Prostate gland (tissue), 2 donors: ENCODE measurements around the gene HCCS.

Experiments used
- POLR2A ChIP-seq: fragments of 450-650 bp; IDR thresholded peaks from one replicate; pipeline ENCODE4 v1.6.1; 2016; ENCODE audit warnings: antibody characterized with exemption, mild to moderate bottlenecking
- POLR2AphosphoS5 ChIP-seq: sonication (generic); formaldehyde crosslinking; IDR thresholded peaks from one replicate; pipeline ENCODE4 v1.6.1; 2017; ENCODE audit warnings: antibody characterized with exemption
- TF ChIP-seq, protein P1 (sequence below), 4 experiments: fragments of 200-600 bp in 2 of 4; fragments of 450-650 bp in 2 of 4; sonication (generic) in 2 of 4; IDR thresholded peaks; 1 replicate in 3 of 4; 2 replicates in 1 of 4; pipeline ENCODE4 v1.5.1; 2016 to 2019; ENCODE audit warnings: antibody characterized with exemption in 4 of 4, mild to moderate bottlenecking in 2 of 4, moderate library complexity in 2 of 4

- TF ChIP-seq, protein P1, sequence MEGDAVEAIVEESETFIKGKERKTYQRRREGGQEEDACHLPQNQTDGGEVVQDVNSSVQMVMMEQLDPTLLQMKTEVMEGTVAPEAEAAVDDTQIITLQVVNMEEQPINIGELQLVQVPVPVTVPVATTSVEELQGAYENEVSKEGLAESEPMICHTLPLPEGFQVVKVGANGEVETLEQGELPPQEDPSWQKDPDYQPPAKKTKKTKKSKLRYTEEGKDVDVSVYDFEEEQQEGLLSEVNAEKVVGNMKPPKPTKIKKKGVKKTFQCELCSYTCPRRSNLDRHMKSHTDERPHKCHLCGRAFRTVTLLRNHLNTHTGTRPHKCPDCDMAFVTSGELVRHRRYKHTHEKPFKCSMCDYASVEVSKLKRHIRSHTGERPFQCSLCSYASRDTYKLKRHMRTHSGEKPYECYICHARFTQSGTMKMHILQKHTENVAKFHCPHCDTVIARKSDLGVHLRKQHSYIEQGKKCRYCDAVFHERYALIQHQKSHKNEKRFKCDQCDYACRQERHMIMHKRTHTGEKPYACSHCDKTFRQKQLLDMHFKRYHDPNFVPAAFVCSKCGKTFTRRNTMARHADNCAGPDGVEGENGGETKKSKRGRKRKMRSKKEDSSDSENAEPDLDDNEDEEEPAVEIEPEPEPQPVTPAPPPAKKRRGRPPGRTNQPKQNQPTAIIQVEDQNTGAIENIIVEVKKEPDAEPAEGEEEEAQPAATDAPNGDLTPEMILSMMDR (IDR thresholded peaks at IDR 0.05) = no peak
- no peak for TF ChIP-seq POLR2A
- TF ChIP-seq POLR2AphosphoS5 = no peak
These were observed 6.6 kb downstream of the HCCS start for GRCh38 chrX:11117745-11118144.
